K562 (cell line): Measurements from ENCODE around the gene DTX3. TPM values are rescaled to one million over a fixed set of nuclear protein-coding genes. Genes with fewer than 3 reads are reported as not detected.

Source experiments
- ATAC-seq: fragments of 200-7000 bp; cut with Tn5 transposase; 3 replicates; pipeline ENCODE4 v1.9.1; 2020; ENCODE audit warnings: moderate library complexity
- BruUV-seq: library from RNA; stranded (reverse); fragments of 400-500 nt; replicated peaks from 2 replicates; lab custom pipeline; 2021; lab: Mats Ljungman, UMichigan
- CTCF ChIA-PET: fragments of 300-600 bp; formaldehyde crosslinking; extraction: SDS; loops from one replicate; lab custom pipeline; 2021; ENCODE audit warnings: low intra/inter-chr PET ratio; lab: Yijun Ruan, JAX
- POLR2A ChIA-PET: fragments of 300-600, 350-650 bp; sonication (Branson Sonifier 250); formaldehyde crosslinking; extraction: SDS; loops from one replicate; lab custom pipeline; 2021; ENCODE audit warnings: antibody characterized with exemption, inconsistent platforms; lab: Yijun Ruan, JAX
- DNase-seq, 4 experiments: peaks; one replicate each; pipeline versions ENCODE4 v3.0.0 to v3.0.0-alpha.2; 2011 to 2018; ENCODE audit warnings: low spot score in 3 of 4, mixed read lengths in 3 of 4; ENCODE audit errors: extremely low read depth in 1 of 4
- FAIRE-seq: peaks from 2 replicates; lab custom pipeline; 2011; peaks lifted over from hg19 to GRCh38; lab: Jason Lieb, UNC
- H2AFZ ChIP-seq: 2 replicates; pipeline ENCODE4 v1.6.0; 2011; ENCODE audit warnings: low read depth, low read length, control low read depth, inconsistent platforms
- H3K27ac ChIP-seq: fragments of 200-600 bp; 3 replicates; pipeline ENCODE4 v1.8.0; 2011; ENCODE audit warnings: low read depth, mild to moderate bottlenecking, control low read depth, inconsistent platforms, low read length, moderate library complexity, mixed read lengths; ENCODE audit errors: extremely low read depth
- H3K27me3 ChIP-seq, 2 experiments: fragments of 300-600 bp in 1 of 2; 2 replicates in 1 of 2; 3 replicates in 1 of 2; pipeline versions ENCODE4 v1.6.0 to v1.8.0; 2011; ENCODE audit warnings: inconsistent platforms in 2 of 2, low read length in 2 of 2, mild to moderate bottlenecking in 1 of 2, mixed read lengths in 1 of 2, moderate library complexity in 1 of 2; ENCODE audit not compliant: control insufficient read depth in 2 of 2, insufficient read depth in 2 of 2
- H3K36me3 ChIP-seq: fragments of 300-600 bp; 3 replicates; pipeline ENCODE4 v1.8.0; 2011; ENCODE audit warnings: mild to moderate bottlenecking, low read length, inconsistent platforms; ENCODE audit not compliant: control insufficient read depth, insufficient read depth
- H3K4me1 ChIP-seq, 2 experiments: fragments of 200-600 bp in 1 of 2; replicated peaks in 1 of 2; 2 replicates in 1 of 2; 3 replicates in 1 of 2; pipeline versions ENCODE4 v1.5.1 to v1.8.0; 2011; ENCODE audit warnings: inconsistent platforms in 2 of 2, low read length in 2 of 2, mild to moderate bottlenecking in 1 of 2, mixed read lengths in 1 of 2, moderate library complexity in 1 of 2; ENCODE audit not compliant: control insufficient read depth in 2 of 2, insufficient read depth in 2 of 2
- H3K4me2 ChIP-seq: 2 replicates; pipeline ENCODE4 v1.6.1; 2011; ENCODE audit warnings: low read length, control low read depth, inconsistent platforms, mixed read lengths; ENCODE audit not compliant: insufficient read depth
- H3K4me3 ChIP-seq: fragments of 200-600 bp; sonication (generic), shearing (Covaris generic); 2 replicates; pipeline ENCODE4 v1.5.1; 2016; ENCODE audit warnings: control low read depth, inconsistent platforms
- H3K79me2 ChIP-seq: fragments of 200-600 bp; 3 replicates; pipeline ENCODE4 v1.8.0; 2011; ENCODE audit warnings: low read length, inconsistent platforms; ENCODE audit not compliant: control insufficient read depth, insufficient read depth
- H3K9ac ChIP-seq, 2 experiments: 2 replicates each; pipeline versions ENCODE4 v1.6.0 to v1.6.1; 2011; ENCODE audit warnings: low read depth in 2 of 2, low read length in 2 of 2, control low read depth in 1 of 2, inconsistent platforms in 1 of 2, mild to moderate bottlenecking in 1 of 2, mixed read lengths in 1 of 2; ENCODE audit not compliant: insufficient read depth in 1 of 2
- H3K9me1 ChIP-seq: one replicate; pipeline ENCODE4 v1.6.0; 2011; ENCODE audit warnings: inconsistent platforms, mild to moderate bottlenecking, low read length, moderate library complexity; ENCODE audit not compliant: control insufficient read depth, insufficient read depth
- H3K9me3 ChIP-seq: replicated peaks from 2 replicates; pipeline ENCODE4 v1.5.1; 2011; ENCODE audit warnings: low read depth, low read length, inconsistent platforms; ENCODE audit not compliant: control insufficient read depth, insufficient read depth
- H4K20me1 ChIP-seq: replicated peaks from 2 replicates; pipeline ENCODE4 v1.6.1; 2011; ENCODE audit warnings: low read length, inconsistent platforms, mixed read lengths; ENCODE audit not compliant: control insufficient read depth, insufficient read depth
- C11orf30 ChIP-seq: fragments of 450-650 bp; IDR thresholded peaks from 2 replicates; pipeline ENCODE4 v1.6.1; 2016; ENCODE audit warnings: low read depth, mild to moderate bottlenecking
- NONO ChIP-seq, 2 experiments: fragments of 200-400 bp in 1 of 2; fragments of 450-650 bp in 1 of 2; formaldehyde crosslinking in 1 of 2; IDR thresholded peaks; 2 replicates each; pipeline ENCODE4 v1.6.1; 2017; ENCODE audit warnings: low read depth in 2 of 2, mild to moderate bottlenecking in 2 of 2, moderate library complexity in 2 of 2, low read length in 1 of 2
- XRCC3 ChIP-seq: fragments of 450-650 bp; IDR thresholded peaks from 2 replicates; pipeline ENCODE4 v1.6.1; 2017; ENCODE audit warnings: mild to moderate bottlenecking, moderate library complexity
- ZNF316 ChIP-seq: fragments of 450-650 bp; IDR thresholded peaks from 2 replicates; pipeline ENCODE4 v1.6.1; 2016
- ZNF57 ChIP-seq: fragments of 450-650 bp; formaldehyde crosslinking; IDR thresholded peaks from 2 replicates; pipeline ENCODE4 v1.4.0; 2020; ENCODE audit warnings: mild to moderate bottlenecking, moderate library complexity
- WGBS: fragments of 100-300 bp; shearing (Covaris generic); methylation state at CpG from one replicate; pipeline ENCODE4 v1.1.6; 2016; ENCODE audit warnings: low coverage, mixed read lengths; ENCODE audit not compliant: insufficient coverage; ENCODE audit errors: missing lambda C conversion rate; 5-methylcytosine and 5-hydroxymethylcytosine counted together
- in situ Hi-C: fragments of 300-500 bp; cut with MboI; formaldehyde crosslinking; loops from 4 replicates; pipeline ENCODE4 v1.15.0; 2018; ENCODE audit warnings: inconsistent platforms, mixed read lengths
- intact Hi-C: fragments of 100-400 bp; cut with micrococcal nuclease; formaldehyde crosslinking; loops from 2 replicates; pipeline ENCODE4 v1.14.2; 2022
- polyA plus RNA-seq, 8 experiments: library from polyadenylated mRNA; depleted of rRNA in 4 of 8; stranded (reverse) in 5 of 8; unstranded in 3 of 8; fragments of >200 nt; fragmentation: Nextera tagmentation in 2 of 8; fragmentation: Illumina TruSeq in 1 of 8; extraction: Ambion mirVana in 2 of 8; extraction: Trizol in 1 of 8; gene quantifications; 2 replicates each; pipeline versions ENCODE4 v1.2.1 to v1.2.3, GENCODE V29; 2011 to 2014; ENCODE audit warnings: inconsistent platforms in 1 of 8, missing spikeins in 1 of 8
- total RNA-seq, 7 experiments: library from RNA; depleted of rRNA in 6 of 7; stranded (reverse); fragments of >200 nt in 6 of 7; fragmentation: Illumina TruSeq in 2 of 7; extraction: Trizol in 2 of 7; gene quantifications; 2 replicates each; pipeline versions ENCODE4 v1.2.1 to v1.2.3, GENCODE V29; 2011 to 2021; ENCODE audit warnings: low replicate concordance in 1 of 7

DTX3 gene
- total and polyA plus RNA-seq, 9 of the 15 experiments (the other 6 are each of a cell fraction or from before 2014, with no cell fraction given), result 0.03 to 0.09 (median 0.06) TPM; not detected in 6

DNA sequence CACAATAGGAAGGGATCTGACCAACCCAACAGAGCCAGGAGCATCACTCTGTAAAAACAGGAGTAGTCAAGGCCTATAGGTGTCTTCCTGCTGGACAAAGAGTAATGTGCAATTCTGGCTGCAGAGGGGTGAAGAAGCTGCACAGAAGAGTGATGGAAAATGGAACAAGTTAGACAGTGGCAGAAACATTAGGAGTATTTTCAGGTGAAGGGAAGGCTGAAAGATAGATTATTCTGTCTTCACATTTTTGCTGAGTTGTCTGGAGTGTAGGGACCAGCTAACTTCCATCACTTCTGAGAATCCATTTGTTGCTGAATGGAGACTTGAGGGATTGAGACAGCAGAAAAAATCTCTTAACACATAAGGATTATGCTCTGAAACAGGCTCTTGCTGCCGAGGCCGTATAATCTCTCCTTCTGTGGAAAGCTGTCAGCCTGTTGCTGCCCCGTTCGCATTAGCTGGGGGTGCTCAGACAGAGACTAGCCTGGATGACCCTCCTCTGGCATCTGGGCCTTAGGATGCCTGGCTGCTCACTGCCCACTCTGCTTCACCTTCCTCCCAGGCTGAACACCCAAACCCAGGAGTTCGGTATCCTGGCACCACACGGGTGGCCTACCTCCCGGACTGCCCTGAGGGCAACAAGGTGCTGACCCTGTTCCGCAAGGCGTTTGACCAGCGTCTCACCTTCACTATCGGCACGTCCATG is 3.5 kb downstream of the DTX3 start:
- WGBS, result 63% methylated on average over 11 of the region's 12 CpGs
- H3K4me2 ChIP-seq, result no peak overlapping the region
- no peak overlapping the region for H3K27ac ChIP-seq
- no peaks in the 10 kb centered on the region for H4K20me1 ChIP-seq
- TF ChIP-seq ZNF57 (CRISPR knock-in tag), result no peak
- TF ChIP-seq ZNF316, result peak; percentile 56
- peak; percentile 36; the same call in 1 of the 2 replicates for TF ChIP-seq C11orf30
- TF ChIP-seq NONO (IDR thresholded peaks at IDR 0.05; ENCODE audit: low read depth in 2 of 2, low read length in 1 of 2), result no peak
- TF ChIP-seq XRCC3, result no peak
- peak; percentile 44 for FAIRE-seq
- no peak for DNase-seq
- intact Hi-C loops, result no loop called here
- H3K9me1 ChIP-seq, result no peaks in the 10 kb centered on the region
- H3K4me1 ChIP-seq, result peaks cover 42 to 51% of the 10 kb centered on the region in 2 experiments
- no peak for ATAC-seq
- peak overlapping the region in 1 of 2 experiments; percentile 57; a peak in 1 of 4 replicates for H3K9ac ChIP-seq
- POLR2A ChIA-PET, result interaction anchor here (0.6 to 2.0 kb wide), 6 partner anchors 9 to 124 kb away, joined by 3 to 19 read pairs (median 4); partner anchors contain the start of gene PIP4K2C
- no peaks in the 10 kb centered on the region for H3K9me3 ChIP-seq
- BruUV-seq, result no TSS peak
- no peaks in the 10 kb centered on the region; the same call in 2 of the 3 replicates for H3K36me3 ChIP-seq
- no peak overlapping the region for H2AFZ ChIP-seq
- peaks cover 2% of the 10 kb centered on the region; the same call in 2 of the 3 replicates for H3K79me2 ChIP-seq
- CTCF ChIA-PET, result no interaction called here
- no peaks in the 10 kb centered on the region for H3K27me3 ChIP-seq
- no peak overlapping the region for H3K4me3 ChIP-seq
- in situ Hi-C loops, result no loop called here
